Esophagus muscularis mucosa (tissue), 3 donors: ENCODE results near the gene KRTAP10-7.

Experiments
- CTCF ChIP-seq, 3 experiments: fragments of 200-600 bp in 2 of 3; fragments of 450-650 bp in 1 of 3; sonication (generic) in 2 of 3; IDR thresholded peaks; one replicate each; pipeline ENCODE4 v1.5.1; 2017 to 2019; ENCODE audit warnings: antibody characterized with exemption in 3 of 3, mild to moderate bottlenecking in 2 of 3, moderate library complexity in 1 of 3
- POLR2A ChIP-seq: fragments of 450-650 bp; IDR thresholded peaks from one replicate; pipeline ENCODE4 v1.6.1; 2017; ENCODE audit warnings: antibody characterized with exemption, moderate library complexity, mild to moderate bottlenecking, low read depth

GRCh38 chr21:44640761-44641160 lies 40.4 kb downstream of the KRTAP10-7 start:
- TF ChIP-seq CTCF (IDR thresholded peaks at IDR 0.05) (no peak), POLR2A (no peak)
